ENCODE data around the gene MT2A. TPM values are rescaled to one million over a fixed set of nuclear protein-coding genes. Genes with fewer than 3 reads are reported as not detected.

The MT2A gene
- total and polyA plus RNA-seq, 2 donors (not counting 1 experiment from before 2014, with no cell fraction given): 3.1 to 14.4 TPM

DNA sequence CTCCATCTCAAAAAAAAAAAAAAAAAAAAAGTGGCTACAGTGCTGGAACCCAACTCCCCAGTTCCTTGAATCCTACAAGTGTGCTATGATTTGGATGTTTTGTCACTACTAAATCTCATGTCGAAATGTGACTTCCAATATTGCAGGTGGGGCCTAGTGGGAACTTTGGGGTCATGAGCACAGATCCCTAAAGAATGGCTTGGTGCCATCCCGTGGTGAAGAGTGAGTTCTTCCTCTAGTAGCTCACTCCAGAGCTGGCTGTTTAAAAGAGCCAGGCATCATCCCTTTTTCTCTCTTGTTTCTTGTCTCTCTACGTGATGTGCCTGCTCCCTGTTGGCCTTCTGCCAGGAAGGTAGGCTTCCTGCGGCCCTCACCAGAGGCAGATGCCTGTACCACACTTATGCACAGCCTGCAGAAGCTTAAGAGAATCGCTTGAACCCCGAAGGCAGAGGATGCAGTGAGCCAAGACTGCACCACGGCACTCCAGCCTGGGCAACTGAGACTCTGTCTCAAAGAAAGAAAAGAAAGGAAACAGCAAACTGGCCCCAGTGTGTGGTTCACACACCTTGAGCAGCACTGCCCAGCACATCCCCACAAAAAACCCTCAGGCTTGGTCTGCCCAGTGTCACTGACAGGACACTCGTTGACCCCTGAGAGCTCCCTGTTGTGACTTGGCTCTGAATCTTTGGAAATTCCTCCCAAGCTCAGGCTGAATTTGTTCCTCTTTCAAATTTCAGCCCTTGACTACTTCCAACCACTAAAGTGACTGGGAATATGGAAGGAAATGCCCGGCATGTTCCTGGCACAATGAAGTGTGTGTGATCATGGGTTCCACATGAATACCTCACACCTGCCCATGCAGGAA, 20.3 kb downstream of the MT2A start:
- TF ChIP-seq, protein P1, sequence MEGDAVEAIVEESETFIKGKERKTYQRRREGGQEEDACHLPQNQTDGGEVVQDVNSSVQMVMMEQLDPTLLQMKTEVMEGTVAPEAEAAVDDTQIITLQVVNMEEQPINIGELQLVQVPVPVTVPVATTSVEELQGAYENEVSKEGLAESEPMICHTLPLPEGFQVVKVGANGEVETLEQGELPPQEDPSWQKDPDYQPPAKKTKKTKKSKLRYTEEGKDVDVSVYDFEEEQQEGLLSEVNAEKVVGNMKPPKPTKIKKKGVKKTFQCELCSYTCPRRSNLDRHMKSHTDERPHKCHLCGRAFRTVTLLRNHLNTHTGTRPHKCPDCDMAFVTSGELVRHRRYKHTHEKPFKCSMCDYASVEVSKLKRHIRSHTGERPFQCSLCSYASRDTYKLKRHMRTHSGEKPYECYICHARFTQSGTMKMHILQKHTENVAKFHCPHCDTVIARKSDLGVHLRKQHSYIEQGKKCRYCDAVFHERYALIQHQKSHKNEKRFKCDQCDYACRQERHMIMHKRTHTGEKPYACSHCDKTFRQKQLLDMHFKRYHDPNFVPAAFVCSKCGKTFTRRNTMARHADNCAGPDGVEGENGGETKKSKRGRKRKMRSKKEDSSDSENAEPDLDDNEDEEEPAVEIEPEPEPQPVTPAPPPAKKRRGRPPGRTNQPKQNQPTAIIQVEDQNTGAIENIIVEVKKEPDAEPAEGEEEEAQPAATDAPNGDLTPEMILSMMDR (IDR thresholded peaks at IDR 0.05): no peak
- no peak for TF ChIP-seq EZH2 (IDR thresholded peaks at IDR 0.05; ENCODE audit: borderline replicate concordance, insufficient read depth, low read depth, low read length, poor library complexity, severe bottlenecking)

DNA sequence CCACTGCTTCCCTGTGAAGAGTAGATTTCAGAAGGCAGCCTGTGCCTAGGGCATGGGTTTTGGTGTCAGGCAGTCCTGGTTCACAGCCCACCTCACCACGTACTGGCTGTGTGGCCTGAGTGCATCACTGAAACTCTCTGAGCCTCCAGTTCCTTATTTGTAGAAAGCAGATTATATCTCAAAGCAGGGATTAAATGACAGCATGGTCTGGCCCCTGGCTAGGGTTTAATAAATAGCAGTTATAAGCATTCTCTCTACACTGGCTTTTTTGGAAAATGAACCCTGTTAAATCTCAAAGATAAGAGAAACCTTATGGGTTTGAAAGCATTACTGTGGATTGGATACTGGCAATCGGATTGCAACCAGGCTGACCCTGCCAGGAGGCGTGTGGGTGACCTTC, 21.1 kb downstream of the MT2A start:
- ATAC-seq (ENCODE audit: low read depth): no peak
- Mint-ChIP-seq H3K4me3 (no peak overlapping the region), H3K27ac (no peak overlapping the region), H3K27me3 (peaks cover 57% of the 10 kb centered on the region), H3K4me1 (peaks cover 33% of the 10 kb centered on the region), H3K9me3 (ENCODE audit: insufficient read depth) (no peaks in the 10 kb centered on the region)
- Histone ChIP-seq H3K9ac (ENCODE audit: low read length) (no peak overlapping the region), H3K36me3 (replicated peaks in 1 of 2; ENCODE audit: control extremely low read depth in 1 of 2, control insufficient read depth in 1 of 2, extremely low read depth in 1 of 2, insufficient read depth in 2 of 2, low read length in 1 of 2) (no peaks in the 10 kb centered on the region), H3K4me3 (ENCODE audit: control extremely low read depth in 1 of 5, extremely low read depth in 1 of 5, insufficient read depth in 1 of 5, low read depth in 2 of 5, low read length in 4 of 5) (no peak overlapping the region), H2AFZ (ENCODE audit: insufficient read depth, low read depth, low read length, poor library complexity, severe bottlenecking) (no peak overlapping the region), H3K27ac (ENCODE audit: low read length in 2 of 2) (no peak overlapping the region), H3K9me3 (ENCODE audit: control extremely low read depth in 1 of 3, control insufficient read depth in 2 of 3, insufficient read depth in 1 of 3, low read length in 2 of 3) (peaks cover 0 to under 1% (median 0%) of the 10 kb centered on the region in 3 donors), H3K4me1 (ENCODE audit: control insufficient read depth in 2 of 2, insufficient read depth in 2 of 2, low read length in 2 of 2) (peaks cover 35 to 41% of the 10 kb centered on the region in 2 donors), H3K4me2 (replicated peaks; ENCODE audit: low read depth, low read length, poor library complexity, severe bottlenecking) (no peak overlapping the region), H3K27me3 (replicated peaks in 1 of 4; ENCODE audit: control extremely low read depth in 1 of 4, control insufficient read depth in 3 of 4, insufficient read depth in 4 of 4, low read length in 3 of 4) (peaks cover 0 to 65% (median 36%) of the 10 kb centered on the region in 4 experiments), H4K20me1 (ENCODE audit: control insufficient read depth, insufficient read depth, low read length, poor library complexity, severe bottlenecking) (no peaks in the 10 kb centered on the region), H3K79me2 (ENCODE audit: control insufficient read depth, insufficient read depth, low read length) (no peaks in the 10 kb centered on the region)
- no peak for DNase-seq
- ChIA-PET CTCF (interaction anchor here (1.3 to 2.2 kb wide), 4 partner anchors 14 to 28 kb away, joined by 4 to 15 read pairs (median 6); partner anchors contain the start of gene MT2A), POLR2A (no interaction called here)
- intact Hi-C loops (cut with micrococcal nuclease): no loop called here
- WGBS (ENCODE audit: insufficient coverage): 91% methylated on average over 3 of the region's 3 CpGs
- TF ChIP-seq, protein P1 (IDR thresholded peaks at IDR 0.05): no peak
- no peak for TF ChIP-seq EZH2 (IDR thresholded peaks at IDR 0.05; ENCODE audit: borderline replicate concordance, insufficient read depth, low read depth, low read length, poor library complexity, severe bottlenecking)

More for the DNA sequence above, 20.3 kb downstream of the MT2A start:
- Mint-ChIP-seq H3K9me3 (ENCODE audit: insufficient read depth) (no peaks in the 10 kb centered on the region), H3K4me3 (no peak overlapping the region), H3K4me1 (peaks cover 36% of the 10 kb centered on the region), H3K27me3 (peaks cover 54% of the 10 kb centered on the region), H3K27ac (no peak overlapping the region)
- no peak for ATAC-seq (ENCODE audit: low read depth)
- ChIA-PET POLR2A (interaction anchor here (0.6 kb wide), 1 partner anchor 10 kb away, joined by 3 read pairs; no protein-coding TSS in a partner anchor), CTCF (interaction anchor here (2.2 kb wide), 1 partner anchor 28 kb away, joined by 15 read pairs; no protein-coding TSS in a partner anchor)
- Histone ChIP-seq H3K27me3 (replicated peaks in 1 of 4; ENCODE audit: control extremely low read depth in 1 of 4, control insufficient read depth in 3 of 4, insufficient read depth in 4 of 4, low read length in 3 of 4) (peaks cover 0 to 57% (median 32%) of the 10 kb centered on the region in 4 experiments), H3K4me1 (ENCODE audit: control insufficient read depth in 2 of 2, insufficient read depth in 2 of 2, low read length in 2 of 2) (peaks cover 35 to 39% of the 10 kb centered on the region in 2 donors), H3K9ac (ENCODE audit: low read length) (no peak overlapping the region), H3K4me3 (ENCODE audit: control extremely low read depth in 1 of 5, extremely low read depth in 1 of 5, insufficient read depth in 1 of 5, low read depth in 2 of 5, low read length in 4 of 5) (no peak overlapping the region), H3K27ac (ENCODE audit: low read length in 2 of 2) (no peak overlapping the region), H3K36me3 (replicated peaks in 1 of 2; ENCODE audit: control extremely low read depth in 1 of 2, control insufficient read depth in 1 of 2, extremely low read depth in 1 of 2, insufficient read depth in 2 of 2, low read length in 1 of 2) (no peaks in the 10 kb centered on the region), H3K4me2 (replicated peaks; ENCODE audit: low read depth, low read length, poor library complexity, severe bottlenecking) (no peak overlapping the region), H3K9me3 (ENCODE audit: control extremely low read depth in 1 of 3, control insufficient read depth in 2 of 3, insufficient read depth in 1 of 3, low read length in 2 of 3) (no peaks in the 10 kb centered on the region), H4K20me1 (ENCODE audit: control insufficient read depth, insufficient read depth, low read length, poor library complexity, severe bottlenecking) (no peaks in the 10 kb centered on the region), H2AFZ (ENCODE audit: insufficient read depth, low read depth, low read length, poor library complexity, severe bottlenecking) (no peak overlapping the region), H3K79me2 (ENCODE audit: control insufficient read depth, insufficient read depth, low read length) (no peaks in the 10 kb centered on the region)
- intact Hi-C loops (cut with micrococcal nuclease): no loop called here
- no peak for DNase-seq
- 78% methylated on average over 7 of the region's 9 CpGs for WGBS (ENCODE audit: insufficient coverage)
